GM12878 (cell line): Measurements from ENCODE around the gene EPHA1.

Experiments used
- EP300 ChIP-seq, 2 experiments: fragments of 150-350 bp in 1 of 2; IDR thresholded peaks; 2 replicates each; pipeline ENCODE4 v1.6.1; 2011 to 2012; ENCODE audit warnings: low read depth in 2 of 2, low read length in 2 of 2, borderline replicate concordance in 1 of 2, improper control_type of control experiment in 1 of 2, inconsistent platforms in 1 of 2; ENCODE audit not compliant: control insufficient read depth in 1 of 2
- GABPA ChIP-seq: IDR thresholded peaks from 2 replicates; pipeline ENCODE4 v1.6.1; 2014; ENCODE audit warnings: antibody characterized with exemption, low read depth, mild to moderate bottlenecking, inconsistent platforms
- HDAC2 ChIP-seq: fragments of 200-600 bp; sonication (generic); IDR thresholded peaks from 2 replicates; pipeline ENCODE4 v1.6.1; 2017
- JUND ChIP-seq: IDR thresholded peaks from 2 replicates; pipeline ENCODE4 v1.6.1; 2012; ENCODE audit warnings: low read depth, mild to moderate bottlenecking, low read length, improper control_type of control experiment, moderate library complexity
- NBN ChIP-seq: fragments of 450-650 bp; IDR thresholded peaks from 2 replicates; pipeline ENCODE4 v1.6.1; 2016
- NFXL1 ChIP-seq: fragments of 450-650 bp; IDR thresholded peaks from 2 replicates; pipeline ENCODE4 v1.6.1; 2017; ENCODE audit warnings: antibody characterized with exemption, mild to moderate bottlenecking, borderline replicate concordance
- NFYB ChIP-seq: IDR thresholded peaks from 2 replicates; pipeline ENCODE4 v1.6.1; 2011; ENCODE audit warnings: low read depth, mild to moderate bottlenecking, low read length, improper control_type of control experiment, moderate library complexity; ENCODE audit not compliant: insufficient read depth
- RBBP5 ChIP-seq: fragments of 200-600 bp; sonication (generic); conservative IDR thresholded peaks from 2 replicates; pipeline ENCODE4 v1.6.1; 2016
- SIN3A ChIP-seq: IDR thresholded peaks from 2 replicates; pipeline ENCODE4 v1.6.1; 2012; ENCODE audit warnings: low read depth, low read length, improper control_type of control experiment
- YY1 ChIP-seq: IDR thresholded peaks from 2 replicates; pipeline ENCODE4 v1.6.1; 2011; ENCODE audit warnings: low read depth, mild to moderate bottlenecking, low read length
- TF ChIP-seq, protein P1 (sequence below): IDR thresholded peaks from 2 replicates; pipeline ENCODE4 v1.6.1; 2012; ENCODE audit warnings: mild to moderate bottlenecking, low read depth, low read length
- TF ChIP-seq, protein P2 (sequence below): IDR thresholded peaks from 2 replicates; pipeline ENCODE4 v1.6.1; 2012; ENCODE audit warnings: low read depth, low read length, improper control_type of control experiment

DNA sequence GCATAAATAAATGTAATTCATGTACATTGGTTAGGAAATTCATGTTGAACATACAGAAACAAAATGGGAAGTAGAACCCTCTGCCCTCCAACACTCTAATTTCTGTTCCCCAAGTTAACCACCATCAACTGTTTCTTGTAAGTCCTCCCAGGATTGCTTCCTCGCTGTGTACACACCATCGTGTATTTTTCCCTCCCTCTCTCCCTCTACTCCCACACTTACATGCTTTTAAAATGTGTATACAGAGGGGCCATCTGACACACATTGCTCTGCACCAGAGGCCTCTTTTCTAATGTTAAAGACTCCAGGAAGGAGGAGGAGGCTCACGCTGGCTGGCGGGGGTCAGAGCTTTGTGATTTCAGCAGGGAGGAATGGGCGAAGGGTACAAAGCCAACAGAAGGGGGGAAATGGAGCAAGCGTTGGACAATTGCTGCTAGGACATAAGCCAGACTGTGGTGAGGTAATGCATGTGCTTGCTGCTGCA, 1.9 kb upstream of the EPHA1 start:
- TF ChIP-seq, protein P1, sequence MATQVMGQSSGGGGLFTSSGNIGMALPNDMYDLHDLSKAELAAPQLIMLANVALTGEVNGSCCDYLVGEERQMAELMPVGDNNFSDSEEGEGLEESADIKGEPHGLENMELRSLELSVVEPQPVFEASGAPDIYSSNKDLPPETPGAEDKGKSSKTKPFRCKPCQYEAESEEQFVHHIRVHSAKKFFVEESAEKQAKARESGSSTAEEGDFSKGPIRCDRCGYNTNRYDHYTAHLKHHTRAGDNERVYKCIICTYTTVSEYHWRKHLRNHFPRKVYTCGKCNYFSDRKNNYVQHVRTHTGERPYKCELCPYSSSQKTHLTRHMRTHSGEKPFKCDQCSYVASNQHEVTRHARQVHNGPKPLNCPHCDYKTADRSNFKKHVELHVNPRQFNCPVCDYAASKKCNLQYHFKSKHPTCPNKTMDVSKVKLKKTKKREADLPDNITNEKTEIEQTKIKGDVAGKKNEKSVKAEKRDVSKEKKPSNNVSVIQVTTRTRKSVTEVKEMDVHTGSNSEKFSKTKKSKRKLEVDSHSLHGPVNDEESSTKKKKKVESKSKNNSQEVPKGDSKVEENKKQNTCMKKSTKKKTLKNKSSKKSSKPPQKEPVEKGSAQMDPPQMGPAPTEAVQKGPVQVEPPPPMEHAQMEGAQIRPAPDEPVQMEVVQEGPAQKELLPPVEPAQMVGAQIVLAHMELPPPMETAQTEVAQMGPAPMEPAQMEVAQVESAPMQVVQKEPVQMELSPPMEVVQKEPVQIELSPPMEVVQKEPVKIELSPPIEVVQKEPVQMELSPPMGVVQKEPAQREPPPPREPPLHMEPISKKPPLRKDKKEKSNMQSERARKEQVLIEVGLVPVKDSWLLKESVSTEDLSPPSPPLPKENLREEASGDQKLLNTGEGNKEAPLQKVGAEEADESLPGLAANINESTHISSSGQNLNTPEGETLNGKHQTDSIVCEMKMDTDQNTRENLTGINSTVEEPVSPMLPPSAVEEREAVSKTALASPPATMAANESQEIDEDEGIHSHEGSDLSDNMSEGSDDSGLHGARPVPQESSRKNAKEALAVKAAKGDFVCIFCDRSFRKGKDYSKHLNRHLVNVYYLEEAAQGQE, result no peak
- no peak for TF ChIP-seq NFYB
- TF ChIP-seq NBN, result no peak
- TF ChIP-seq JUND, result no peak
- no peak for TF ChIP-seq EP300 (IDR thresholded peaks at IDR 0.05; ENCODE audit: borderline replicate concordance in 1 of 2, control insufficient read depth in 1 of 2, low read depth in 2 of 2, low read length in 2 of 2)
- no peak for TF ChIP-seq SIN3A
- TF ChIP-seq HDAC2, result no peak
- no peak for TF ChIP-seq YY1
- TF ChIP-seq, protein P2, sequence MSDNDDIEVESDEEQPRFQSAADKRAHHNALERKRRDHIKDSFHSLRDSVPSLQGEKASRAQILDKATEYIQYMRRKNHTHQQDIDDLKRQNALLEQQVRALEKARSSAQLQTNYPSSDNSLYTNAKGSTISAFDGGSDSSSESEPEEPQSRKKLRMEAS, result no peak
- TF ChIP-seq NFXL1, result no peak
- no peak for TF ChIP-seq RBBP5
- no peak for TF ChIP-seq GABPA
